ENCODE results near the gene SPAM1. TPM values are rescaled to one million over a fixed set of nuclear protein-coding genes. Genes with fewer than 3 reads are reported as not detected.

SPAM1 gene, protein sequence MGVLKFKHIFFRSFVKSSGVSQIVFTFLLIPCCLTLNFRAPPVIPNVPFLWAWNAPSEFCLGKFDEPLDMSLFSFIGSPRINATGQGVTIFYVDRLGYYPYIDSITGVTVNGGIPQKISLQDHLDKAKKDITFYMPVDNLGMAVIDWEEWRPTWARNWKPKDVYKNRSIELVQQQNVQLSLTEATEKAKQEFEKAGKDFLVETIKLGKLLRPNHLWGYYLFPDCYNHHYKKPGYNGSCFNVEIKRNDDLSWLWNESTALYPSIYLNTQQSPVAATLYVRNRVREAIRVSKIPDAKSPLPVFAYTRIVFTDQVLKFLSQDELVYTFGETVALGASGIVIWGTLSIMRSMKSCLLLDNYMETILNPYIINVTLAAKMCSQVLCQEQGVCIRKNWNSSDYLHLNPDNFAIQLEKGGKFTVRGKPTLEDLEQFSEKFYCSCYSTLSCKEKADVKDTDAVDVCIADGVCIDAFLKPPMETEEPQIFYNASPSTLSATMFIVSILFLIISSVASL
- total RNA-seq: not detected in 2 replicates

DNA sequence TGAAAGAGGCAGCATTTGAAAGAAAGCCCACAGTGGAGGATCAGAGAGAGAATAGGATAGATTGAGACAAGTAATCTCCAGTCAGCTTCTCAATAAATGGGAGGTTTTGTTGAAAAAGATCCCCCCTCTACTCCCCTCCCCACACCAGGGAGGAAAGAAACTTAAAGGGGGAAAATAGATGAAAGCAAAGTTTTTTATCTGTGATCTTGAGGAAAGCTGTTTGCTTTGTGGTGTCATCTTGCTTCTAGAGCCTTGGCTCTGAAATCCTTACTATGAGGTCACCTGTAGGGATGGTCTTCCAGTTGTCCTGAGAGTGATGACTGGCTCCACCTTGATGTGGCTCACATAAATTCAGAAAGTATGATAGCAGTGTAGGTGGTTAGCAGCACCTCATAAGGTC, at the start of gene SPAM1:
Gene SPAM1, plus strand, starts transcription at position 301 of the 400 bp plus-strand sequence. CDS start 28,330 bp downstream, outside the sequence.

Other genes with a start within 250 kb of the SPAM1 start
- 12.8 and 21.0 TPM in 2 replicates for gene WASL, start 176.2 kb upstream of the SPAM1 start, total RNA-seq
- gene HYAL4, start 80.1 kb upstream of the SPAM1 start, total RNA-seq: 0.21 and 0.23 TPM in 2 replicates
- gene TMEM229A, start 107.8 kb downstream of the SPAM1 start, total RNA-seq: not detected in 2 replicates